Measurements from ENCODE around the gene TTYH2. TPM values are rescaled to one million over a fixed set of nuclear protein-coding genes. Genes with fewer than 3 reads are reported as not detected.

The TTYH2 gene
- total RNA-seq, 1 donor from 2014 or later = 0.69 TPM

GRCh38 chr17:74203439-74204240 lies 9.7 kb upstream of the TTYH2 start, which contains the start of gene RPL38:
TSS of gene RPL38 (plus strand) at chr17:74203678. CDS start at chr17:74203956, 278 bp downstream.
- H3K27me3 Mint-ChIP-seq = peaks cover 28% of the 10 kb centered on the region
- no peaks in the 10 kb centered on the region for H3K9me3 Mint-ChIP-seq (ENCODE audit: low read depth)
- H3K36me3 Mint-ChIP-seq (ENCODE audit: insufficient read depth) = peaks cover 13% of the 10 kb centered on the region
- peak within 1 kb of the TSS; percentile 100 for H3K4me3 Mint-ChIP-seq (ENCODE audit: low read depth)
- TF ChIP-seq CTCF (IDR thresholded peaks at IDR 0.05; ENCODE audit: unreplicated experiment) = peak; percentile 96
- H3K27ac Mint-ChIP-seq = peak within 1 kb of the TSS; percentile 99
- H3K4me1 Mint-ChIP-seq (ENCODE audit: low read depth) = peaks cover 17% of the 10 kb centered on the region
- peak; percentile 97 for DNase-seq (ENCODE audit: low spot score, unreplicated experiment)

GRCh38 chr17:74204474-74204873 lies 8.9 kb upstream of the TTYH2 start:
- H3K9me3 Mint-ChIP-seq (ENCODE audit: low read depth) = no peaks in the 10 kb centered on the region
- peaks cover 17% of the 10 kb centered on the region for H3K4me1 Mint-ChIP-seq (ENCODE audit: low read depth)
- H3K36me3 Mint-ChIP-seq (ENCODE audit: insufficient read depth) = peaks cover 19% of the 10 kb centered on the region
- no peak for TF ChIP-seq CTCF (IDR thresholded peaks at IDR 0.05; ENCODE audit: unreplicated experiment)
- H3K27ac Mint-ChIP-seq = peak overlapping the region; percentile 99
- no peak for DNase-seq (ENCODE audit: low spot score, unreplicated experiment)
- peak overlapping the region; percentile 100 for H3K4me3 Mint-ChIP-seq (ENCODE audit: low read depth)
- H3K27me3 Mint-ChIP-seq = peaks cover 21% of the 10 kb centered on the region

GRCh38 chr17:74205274-74205673 lies 8.1 kb upstream of the TTYH2 start:
- peak overlapping the region; percentile 63 for H3K27ac Mint-ChIP-seq
- H3K36me3 Mint-ChIP-seq (ENCODE audit: insufficient read depth) = peaks cover 23% of the 10 kb centered on the region
- H3K27me3 Mint-ChIP-seq = peaks cover 17% of the 10 kb centered on the region
- no peaks in the 10 kb centered on the region for H3K9me3 Mint-ChIP-seq (ENCODE audit: low read depth)
- TF ChIP-seq CTCF (IDR thresholded peaks at IDR 0.05; ENCODE audit: unreplicated experiment) = no peak
- peak overlapping the region; percentile 100 for H3K4me3 Mint-ChIP-seq (ENCODE audit: low read depth)
- DNase-seq (ENCODE audit: low spot score, unreplicated experiment) = no peak
- peaks cover 16% of the 10 kb centered on the region for H3K4me1 Mint-ChIP-seq (ENCODE audit: low read depth)

GRCh38 chr17:74206332-74206818 lies 7.0 kb upstream of the TTYH2 start:
- Mint-ChIP-seq H3K27ac (peak overlapping the region; percentile 42), H3K4me1 (ENCODE audit: low read depth) (peaks cover 17% of the 10 kb centered on the region), H3K27me3 (peaks cover 13% of the 10 kb centered on the region), H3K9me3 (ENCODE audit: low read depth) (no peaks in the 10 kb centered on the region), H3K4me3 (ENCODE audit: low read depth) (peak overlapping the region; percentile 34), H3K36me3 (ENCODE audit: insufficient read depth) (peaks cover 26% of the 10 kb centered on the region)
- no peak for TF ChIP-seq CTCF (IDR thresholded peaks at IDR 0.05; ENCODE audit: unreplicated experiment)
- no peak for DNase-seq (ENCODE audit: low spot score, unreplicated experiment)

GRCh38 chr17:74210191-74211140 lies 2.9 kb upstream of the TTYH2 start:
- Mint-ChIP-seq H3K36me3 (ENCODE audit: insufficient read depth) (peaks cover 20% of the 10 kb centered on the region), H3K9me3 (ENCODE audit: low read depth) (no peaks in the 10 kb centered on the region), H3K27me3 (peaks cover 43% of the 10 kb centered on the region), H3K4me3 (ENCODE audit: low read depth) (no peak overlapping the region), H3K27ac (peak overlapping the region; percentile 37), H3K4me1 (ENCODE audit: low read depth) (peaks cover 15% of the 10 kb centered on the region)
- peak; percentile 96 for TF ChIP-seq CTCF (IDR thresholded peaks at IDR 0.05; ENCODE audit: unreplicated experiment)
- DNase-seq (ENCODE audit: low spot score, unreplicated experiment) = peak; percentile 57
